Naive B cell (primary cell): ENCODE data around the gene CCDC88B. TPM values are rescaled to one million over a fixed set of nuclear protein-coding genes. Genes with fewer than 3 reads are reported as not detected.

ENCODE experiments used
- ATAC-seq, 2 donors: fragments of 150-1000 bp; cut with Tn5 transposase; 2 replicates each; pipeline ENCODE4 v1.10.0; 2021; ENCODE audit warnings: low read depth in 2 of 2, mild to moderate bottlenecking in 2 of 2, moderate library complexity in 2 of 2
- DNase-seq: peaks from one replicate; pipeline ENCODE4 v3.0.0; 2022
- H3K27ac Mint-ChIP-seq, 6 donors: one replicate each; pipeline ENCODE4 v1.8.0; 2020 to 2022; ENCODE audit warnings: mild to moderate bottlenecking in 6 of 6, mixed read lengths in 6 of 6, moderate library complexity in 5 of 6, inconsistent platforms in 2 of 6
- H3K27me3 Mint-ChIP-seq, 3 donors: one replicate each; pipeline ENCODE4 v1.8.0; 2021 to 2022; ENCODE audit warnings: mixed read lengths in 3 of 3, mild to moderate bottlenecking in 1 of 3
- H3K36me3 Mint-ChIP-seq, 2 donors: one replicate each; pipeline ENCODE4 v1.8.0; 2020 to 2022; ENCODE audit warnings: mixed read lengths in 2 of 2, inconsistent platforms in 1 of 2, mild to moderate bottlenecking in 1 of 2
- H3K4me1 Mint-ChIP-seq, 3 donors: one replicate each; pipeline ENCODE4 v1.8.0; 2020 to 2022; ENCODE audit warnings: mixed read lengths in 3 of 3, inconsistent platforms in 1 of 3, mild to moderate bottlenecking in 1 of 3, moderate library complexity in 1 of 3
- H3K4me3 Mint-ChIP-seq, 8 donors: one replicate each; pipeline ENCODE4 v1.8.0; 2020 to 2022; ENCODE audit warnings: mild to moderate bottlenecking in 8 of 8, mixed read lengths in 8 of 8, moderate library complexity in 8 of 8, inconsistent platforms in 2 of 8
- H3K9me3 Mint-ChIP-seq, 7 donors: one replicate each; pipeline ENCODE4 v1.8.0; 2020 to 2022; ENCODE audit warnings: mixed read lengths in 7 of 7, mild to moderate bottlenecking in 5 of 7, inconsistent platforms in 2 of 7, moderate library complexity in 1 of 7
- polyA plus RNA-seq, 6 donors: library from polyadenylated mRNA; unstranded; fragments of 300-500 nt; fragmentation: Illumina TruSeq; gene quantifications; one replicate each; pipeline ENCODE4 v1.2.3, GENCODE V29; 2021; ENCODE audit warnings: low read depth in 6 of 6

Gene CCDC88B
- polyA plus RNA-seq, 6 donors from 2014 or later: 9.3 to 73.0 (median 19.4) TPM

DNA sequence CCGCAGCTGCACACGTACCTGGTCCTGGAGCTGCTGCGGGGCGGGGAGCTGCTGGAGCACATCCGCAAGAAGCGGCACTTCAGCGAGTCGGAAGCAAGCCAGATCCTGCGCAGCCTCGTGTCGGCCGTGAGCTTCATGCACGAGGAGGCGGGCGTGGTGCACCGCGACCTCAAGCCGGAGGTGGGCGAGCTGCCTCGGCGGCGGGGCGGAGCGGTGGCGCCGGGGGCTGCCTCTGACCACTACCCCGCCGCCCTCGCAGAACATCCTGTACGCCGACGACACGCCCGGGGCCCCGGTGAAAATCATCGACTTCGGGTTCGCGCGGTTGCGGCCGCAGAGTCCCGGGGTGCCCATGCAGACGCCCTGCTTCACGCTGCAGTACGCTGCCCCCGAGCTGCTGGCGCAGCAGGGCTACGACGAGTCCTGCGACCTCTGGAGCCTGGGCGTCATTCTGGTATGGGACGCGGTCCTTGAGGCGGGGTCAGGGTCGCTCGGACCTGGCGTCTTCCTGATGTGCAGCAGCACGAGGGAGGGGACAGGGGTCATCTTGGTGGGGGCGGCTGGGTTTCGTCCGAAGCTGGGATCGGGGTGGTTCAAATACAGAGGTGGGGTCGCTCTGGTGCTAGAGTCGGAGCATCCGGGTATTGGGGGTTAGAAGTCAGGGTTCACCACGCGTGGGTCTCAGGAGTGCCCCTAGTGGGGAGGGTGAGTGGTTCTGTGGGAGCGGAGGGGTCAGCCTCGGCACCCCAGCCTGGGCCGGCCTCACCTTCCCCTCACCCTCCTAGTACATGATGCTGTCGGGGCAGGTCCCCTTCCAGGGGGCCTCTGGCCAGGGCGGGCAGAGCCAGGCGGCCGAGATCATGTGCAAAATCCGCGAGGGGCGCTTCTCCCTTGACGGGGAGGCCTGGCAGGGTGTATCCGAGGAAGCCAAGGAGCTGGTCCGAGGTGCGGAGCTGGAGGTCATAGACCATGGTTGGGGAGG, 29.7 kb downstream of the CCDC88B start:
- peaks cover 4 to 13% (median 12%) of the 10 kb centered on the region in 3 donors for H3K4me1 Mint-ChIP-seq
- peak overlapping the region in 2 of 8 donors; percentile 5 to 9 for H3K4me3 Mint-ChIP-seq
- H3K27me3 Mint-ChIP-seq: no peaks in the 10 kb centered on the region
- no peak overlapping the region for H3K27ac Mint-ChIP-seq
- no peak for DNase-seq
- ATAC-seq: no peak
- H3K9me3 Mint-ChIP-seq: no peaks in the 10 kb centered on the region
- peaks cover 0 to 8% of the 10 kb centered on the region in 2 donors for H3K36me3 Mint-ChIP-seq

- no peak overlapping the region for H3K4me3 Mint-ChIP-seq
- H3K27me3 Mint-ChIP-seq: no peaks in the 10 kb centered on the region
- H3K27ac Mint-ChIP-seq: peak overlapping the region in 1 of 6 donors; percentile 33
- no peak for DNase-seq
- peaks cover 0 to 8% of the 10 kb centered on the region in 2 donors for H3K36me3 Mint-ChIP-seq
- no peak for ATAC-seq
- H3K4me1 Mint-ChIP-seq: peaks cover 4 to 13% (median 12%) of the 10 kb centered on the region in 3 donors
- no peaks in the 10 kb centered on the region for H3K9me3 Mint-ChIP-seq
These were observed 31.2 kb downstream of the CCDC88B start for GRCh38 chr11:64371201-64371600.

GRCh38 chr11:64372021-64372420, 32.0 kb downstream of the CCDC88B start:
- Mint-ChIP-seq H3K4me3 (no peak overlapping the region), H3K27ac (no peak overlapping the region), H3K9me3 (no peaks in the 10 kb centered on the region), H3K27me3 (no peaks in the 10 kb centered on the region), H3K4me1 (peaks cover 0 to 13% (median 12%) of the 10 kb centered on the region in 3 donors), H3K36me3 (no peaks in the 10 kb centered on the region)
- ATAC-seq (no peak), DNase-seq (no peak)

DNA sequence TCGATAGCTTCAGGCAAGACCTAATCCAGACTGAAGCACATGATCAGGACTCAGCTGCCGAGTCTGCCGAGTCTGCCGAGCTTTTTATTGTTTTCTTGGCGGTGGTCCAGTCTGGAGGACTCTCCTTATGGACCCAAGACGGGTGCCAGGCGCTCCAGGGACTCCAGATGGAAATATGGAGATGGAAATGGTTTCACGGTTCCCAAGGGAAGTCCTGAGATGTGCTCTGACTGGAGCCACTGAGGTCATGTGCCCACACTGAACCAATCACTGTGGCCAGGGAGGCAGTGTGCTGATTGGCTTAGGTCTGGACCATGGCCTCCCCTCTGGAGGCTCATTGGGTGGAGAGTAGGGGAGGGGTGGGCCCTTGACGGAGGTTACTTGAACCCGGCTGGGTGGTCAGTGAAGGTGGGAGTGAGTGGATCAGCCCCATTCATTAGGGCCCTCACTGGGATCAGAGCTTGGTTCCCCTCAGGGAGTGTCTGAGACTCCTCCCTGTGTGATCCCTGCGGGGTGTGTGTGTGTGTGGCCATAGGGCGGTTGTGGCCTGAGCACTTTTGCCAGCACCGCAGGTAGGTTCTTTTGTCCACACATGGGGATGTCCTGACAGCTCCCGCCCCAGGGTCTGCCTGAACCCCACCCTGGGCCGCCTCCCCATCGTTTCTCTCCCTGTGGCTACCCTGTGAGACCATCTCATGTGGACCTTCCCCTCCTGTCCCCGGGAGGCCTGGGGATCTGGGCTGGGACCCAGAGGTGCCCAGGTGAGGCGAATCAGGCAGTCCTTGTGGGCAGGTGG, 33.0 kb downstream of the CCDC88B start:
- DNase-seq (no peak), ATAC-seq (no peak)
- Mint-ChIP-seq H3K36me3 (no peaks in the 10 kb centered on the region), H3K4me1 (peaks cover 0 to 13% (median 12%) of the 10 kb centered on the region in 3 donors), H3K9me3 (no peaks in the 10 kb centered on the region), H3K27me3 (no peaks in the 10 kb centered on the region), H3K27ac (no peak overlapping the region), H3K4me3 (no peak overlapping the region)

DNA sequence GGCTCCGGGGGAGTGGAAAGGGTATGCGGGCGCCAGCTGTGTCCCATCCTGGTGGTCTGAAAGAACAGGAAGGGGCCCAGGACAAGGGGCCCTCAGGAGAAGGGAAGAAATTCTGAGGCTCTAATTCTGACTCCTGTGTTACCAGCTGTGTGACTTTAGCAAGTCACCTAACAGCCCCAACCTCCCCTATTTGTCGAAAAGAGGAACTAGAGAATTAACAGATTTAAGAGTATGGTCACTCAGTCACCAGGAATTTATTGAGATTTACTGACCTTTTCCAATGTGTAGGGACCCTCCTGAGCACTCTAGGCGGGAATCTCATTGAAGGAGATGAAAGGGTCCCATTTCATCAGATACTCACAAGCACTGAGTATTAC, 33.6 kb downstream of the CCDC88B start:
- DNase-seq (no peak), ATAC-seq (peak; percentile 49 to 68)

GRCh38 chr11:64376071-64376470, 36.1 kb downstream of the CCDC88B start:
- Mint-ChIP-seq H3K4me3 (no peak overlapping the region), H3K27me3 (no peaks in the 10 kb centered on the region), H3K4me1 (peaks cover 0 to 13% (median 12%) of the 10 kb centered on the region in 3 donors), H3K27ac (no peak overlapping the region), H3K9me3 (no peaks in the 10 kb centered on the region), H3K36me3 (no peaks in the 10 kb centered on the region)
- ATAC-seq: no peak
- no peak for DNase-seq

More for the DNA sequence above, 33.6 kb downstream of the CCDC88B start:
- H3K9me3 Mint-ChIP-seq: no peaks in the 10 kb centered on the region
- no peaks in the 10 kb centered on the region for H3K27me3 Mint-ChIP-seq
- no peak overlapping the region for H3K27ac Mint-ChIP-seq
- H3K4me1 Mint-ChIP-seq: peaks cover 0 to 13% (median 12%) of the 10 kb centered on the region in 3 donors
- no peak overlapping the region for H3K4me3 Mint-ChIP-seq
- no peaks in the 10 kb centered on the region for H3K36me3 Mint-ChIP-seq

GRCh38 chr11:64378335-64378880, 38.4 kb downstream of the CCDC88B start:
- no peak for ATAC-seq
- no peak for DNase-seq

GRCh38 chr11:64379160-64379559, 39.2 kb downstream of the CCDC88B start:
- ATAC-seq (no peak), DNase-seq (no peak)
- Mint-ChIP-seq H3K36me3 (no peaks in the 10 kb centered on the region), H3K4me3 (no peak overlapping the region), H3K4me1 (no peaks in the 10 kb centered on the region), H3K27ac (no peak overlapping the region), H3K27me3 (no peaks in the 10 kb centered on the region), H3K9me3 (no peaks in the 10 kb centered on the region)

More at GRCh38 chr11:64378335-64378880, 38.4 kb downstream of the CCDC88B start:
- Mint-ChIP-seq H3K27ac (no peak overlapping the region), H3K36me3 (no peaks in the 10 kb centered on the region), H3K4me3 (no peak overlapping the region), H3K4me1 (peaks cover 0 to 5% (median 4%) of the 10 kb centered on the region in 3 donors), H3K27me3 (no peaks in the 10 kb centered on the region), H3K9me3 (no peaks in the 10 kb centered on the region)

GRCh38 chr11:64379817-64380709, 40.1 kb downstream of the CCDC88B start:
- Mint-ChIP-seq H3K4me1 (no peaks in the 10 kb centered on the region), H3K36me3 (no peaks in the 10 kb centered on the region), H3K9me3 (no peaks in the 10 kb centered on the region), H3K27me3 (no peaks in the 10 kb centered on the region), H3K27ac (peak overlapping the region in 1 of 6 donors; percentile 67), H3K4me3 (no peak overlapping the region)
- no peak for ATAC-seq
- no peak for DNase-seq

DNA sequence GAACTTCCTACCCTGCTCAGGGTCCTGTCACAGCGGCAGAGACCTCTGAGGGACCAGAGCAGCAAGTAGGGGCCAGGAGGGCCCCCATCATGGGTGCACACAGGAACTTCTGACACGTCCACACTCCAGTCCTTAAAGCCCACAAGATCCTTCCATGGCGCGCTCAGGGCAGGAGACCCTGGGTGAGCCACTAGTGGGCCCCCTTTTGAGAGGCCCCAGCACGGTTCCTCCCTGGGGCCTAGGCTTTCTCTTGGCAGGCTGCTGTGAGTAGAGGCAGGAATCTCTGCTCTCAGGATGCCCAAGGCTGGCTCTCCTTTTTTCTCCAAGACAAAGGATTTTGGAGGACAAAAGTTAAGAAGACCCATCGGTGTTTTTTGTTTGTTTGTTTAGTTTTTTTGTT, 41.3 kb downstream of the CCDC88B start:
- H3K9me3 Mint-ChIP-seq: no peaks in the 10 kb centered on the region
- ATAC-seq (no peak), DNase-seq (no peak)
- H3K27me3 Mint-ChIP-seq: no peaks in the 10 kb centered on the region
- H3K4me3 Mint-ChIP-seq: no peak overlapping the region
- no peak overlapping the region for H3K27ac Mint-ChIP-seq
- H3K4me1 Mint-ChIP-seq: peaks cover 5 to 12% (median 12%) of the 10 kb centered on the region in 3 donors
- H3K36me3 Mint-ChIP-seq: no peaks in the 10 kb centered on the region

GRCh38 chr11:64382047-64382446, 42.0 kb downstream of the CCDC88B start:
- no peaks in the 10 kb centered on the region for H3K36me3 Mint-ChIP-seq
- H3K4me1 Mint-ChIP-seq: peaks cover 5 to 17% (median 16%) of the 10 kb centered on the region in 3 donors

GRCh38 chr11:64382586-64382985, 42.6 kb downstream of the CCDC88B start:
- H3K27ac Mint-ChIP-seq: peak overlapping the region in 1 of 6 donors; percentile 40
- ATAC-seq (no peak), DNase-seq (no peak)
- no peaks in the 10 kb centered on the region for H3K9me3 Mint-ChIP-seq
- H3K4me3 Mint-ChIP-seq: no peak overlapping the region
- peaks cover 5 to 19% (median 17%) of the 10 kb centered on the region in 3 donors for H3K4me1 Mint-ChIP-seq
- H3K27me3 Mint-ChIP-seq: no peaks in the 10 kb centered on the region
- no peaks in the 10 kb centered on the region for H3K36me3 Mint-ChIP-seq

More at GRCh38 chr11:64382047-64382446, 42.0 kb downstream of the CCDC88B start:
- Mint-ChIP-seq H3K9me3 (no peaks in the 10 kb centered on the region), H3K27ac (peak overlapping the region in 1 of 6 donors; percentile 44), H3K27me3 (no peaks in the 10 kb centered on the region), H3K4me3 (no peak overlapping the region)
- DNase-seq (no peak), ATAC-seq (no peak)
